GM19035 (cell line): ENCODE measurements around the gene ISYNA1.

ENCODE experiments used
- ATAC-seq: cut with Tn5 transposase; IDR thresholded peaks from one replicate; pipeline ENCODE4 v1.9.1; 2021; ENCODE audit not compliant: unreplicated experiment

ISYNA1 gene

GRCh38 chr19:18433015-18433691 is 4.8 kb downstream of the ISYNA1 start:
- no peak for ATAC-seq

GRCh38 chr19:18432275-18433014 is 5.5 kb downstream of the ISYNA1 start:
- ATAC-seq = no peak

- no peak for ATAC-seq
Observed at GRCh38 chr19:18431351-18432197, 6.4 kb downstream of the ISYNA1 start.

GRCh38 chr19:18430417-18431144 is 7.4 kb downstream of the ISYNA1 start:
- no peak for ATAC-seq

- ATAC-seq = no peak
Observed at GRCh38 chr19:18429717-18430416, 8.1 kb downstream of the ISYNA1 start.

- peak; percentile 63 for ATAC-seq
Observed at GRCh38 chr19:18428787-18429674, 8.9 kb downstream of the ISYNA1 start.

GRCh38 chr19:18428173-18428786 is 9.7 kb downstream of the ISYNA1 start:
- ATAC-seq = no peak

GRCh38 chr19:18427743-18428113 is 10.2 kb downstream of the ISYNA1 start:
- ATAC-seq = no peak

GRCh38 chr19:18427080-18427742 is 10.7 kb downstream of the ISYNA1 start:
- no peak for ATAC-seq

GRCh38 chr19:18426416-18426767 is 11.5 kb downstream of the ISYNA1 start:
- ATAC-seq = no peak

GRCh38 chr19:18425515-18426415 is 12.2 kb downstream of the ISYNA1 start:
- no peak for ATAC-seq

- ATAC-seq = no peak
Observed at GRCh38 chr19:18424890-18425514, 12.9 kb downstream of the ISYNA1 start.

GRCh38 chr19:18424122-18424889 is 13.6 kb downstream of the ISYNA1 start:
- ATAC-seq = no peak

GRCh38 chr19:18423258-18424020 is 14.5 kb downstream of the ISYNA1 start:
- no peak for ATAC-seq

GRCh38 chr19:18422530-18423191 is 15.3 kb downstream of the ISYNA1 start:
- ATAC-seq = no peak
